ENCODE data around the gene SH2D2A. TPM values are rescaled to one million over a fixed set of nuclear protein-coding genes. Genes with fewer than 3 reads are reported as not detected.

Gene SH2D2A
- total and polyA plus RNA-seq, 9 of the 15 experiments (the other 6 are each of a cell fraction or from before 2014, with no cell fraction given), result 0.89 to 33.6 (median 6.9) TPM

GRCh38 chr1:156815307-156815826, 1.3 kb downstream of the SH2D2A start:
- Histone ChIP-seq H2AFZ (ENCODE audit: low read depth, low read length) (peak overlapping the region; percentile 91; the same call in 1 of the 2 replicates), H3K4me1 (replicated peaks in 1 of 2; ENCODE audit: control insufficient read depth in 2 of 2, insufficient read depth in 2 of 2, low read length in 2 of 2) (peaks cover 50 to 65% of the 10 kb centered on the region in 2 experiments), H3K27me3 (ENCODE audit: control insufficient read depth in 2 of 2, insufficient read depth in 2 of 2, low read length in 2 of 2) (no peaks in the 10 kb centered on the region), H3K9ac (ENCODE audit: insufficient read depth in 1 of 2, low read depth in 2 of 2, low read length in 2 of 2) (peak overlapping the region; percentile 58 to 87; a peak in 3 of 4 replicates), H3K4me3 (no peak overlapping the region), H3K9me3 (replicated peaks; ENCODE audit: control insufficient read depth, insufficient read depth, low read depth, low read length) (no peaks in the 10 kb centered on the region), H3K9me1 (ENCODE audit: control insufficient read depth, insufficient read depth, low read length) (no peaks in the 10 kb centered on the region), H4K20me1 (replicated peaks; ENCODE audit: control insufficient read depth, insufficient read depth, low read length) (no peaks in the 10 kb centered on the region), H3K27ac (ENCODE audit: extremely low read depth, low read depth, low read length) (peak overlapping the region; percentile 77; the same call in 1 of the 3 replicates), H3K36me3 (ENCODE audit: control insufficient read depth, insufficient read depth, low read length) (peaks cover 16% of the 10 kb centered on the region; the same call in 2 of the 3 replicates), H3K4me2 (ENCODE audit: insufficient read depth, low read length) (peak overlapping the region; percentile 83), H3K79me2 (ENCODE audit: control insufficient read depth, insufficient read depth, low read length) (peaks cover 22% of the 10 kb centered on the region)
- 63% methylated on average over 5 of the region's 5 CpGs for WGBS (ENCODE audit: insufficient coverage, low coverage, missing lambda C conversion rate)
- BruUV-seq (replicated peaks), result no TSS peak
- intact Hi-C loops (cut with micrococcal nuclease) (no loop called here), in situ Hi-C loops (cut with MboI) (no loop called here)
- CTCF ChIA-PET (ENCODE audit: low intra/inter-chr PET ratio), result interaction anchor here (0.6 kb wide), 1 partner anchor 57 kb away, joined by 4 read pairs; no protein-coding TSS in a partner anchor
- ATAC-seq, result no peak
- peak; percentile 35 for FAIRE-seq
- DNase-seq (ENCODE audit: extremely low read depth in 1 of 4, low spot score in 3 of 4), result peak in 3 of 4 experiments; percentile 41 to 50 (median 50)
- POLR2A ChIA-PET, result interaction anchor here (0.9 kb wide), 1 partner anchor 74 kb away, joined by 3 read pairs; no protein-coding TSS in a partner anchor
- no peak for TF ChIP-seq MAFG (tag; conservative IDR thresholded peaks at IDR 0.05)
- TF ChIP-seq ZNF165 (CRISPR knock-in tag; IDR thresholded peaks at IDR 0.05; ENCODE audit: borderline replicate concordance), result 0 out of 2 replicates have a peak, but pooled peaks have one; percentile 23
- TF ChIP-seq SRF (CRISPR knock-in tag; IDR thresholded peaks at IDR 0.05), result no peak
- TF ChIP-seq CTCF (IDR thresholded peaks at IDR 0.05 in 2 of 3, conservative IDR thresholded peaks at IDR 0.05 in 1 of 3; ENCODE audit: insufficient read depth in 2 of 3, low read depth in 1 of 3, low read length in 3 of 3), result 0 out of 6 replicates have a peak, but pooled peaks of 1 of the 3 experiments have one; percentile 9
- peak; percentile 35 for TF ChIP-seq RBM25 (IDR thresholded peaks at IDR 0.05; ENCODE audit: low read depth, low read length, severe bottlenecking)
- TF ChIP-seq CBX5 (IDR thresholded peaks at IDR 0.05; ENCODE audit: borderline replicate concordance, low read depth), result no peak
- peak; percentile 43; the same call in 1 of the 2 replicates for TF ChIP-seq CREM (IDR thresholded peaks at IDR 0.05; ENCODE audit: low read depth)
- no peak for TF ChIP-seq ATF1 (CRISPR knock-in tag; IDR thresholded peaks at IDR 0.05)
- peak; percentile 40; the same call in 1 of the 2 replicates for TF ChIP-seq ATF1 (tag; IDR thresholded peaks at IDR 0.05)
- TF ChIP-seq KDM1A (IDR thresholded peaks at IDR 0.05), result peak; percentile 22 to 38; a peak in 1 of 4 replicates

Data from K562 (cell line).